GM18502 (cell line): Measurements from ENCODE around the gene WDR3.
"Not testable (repeated sequence)": the region's sequence is repeated elsewhere in the genome, so short reads cannot be mapped to it uniquely, and the experiment has no call there.

Experiments used
- ATAC-seq: cut with Tn5 transposase; IDR thresholded peaks from one replicate; pipeline ENCODE4 v1.9.1; 2021; ENCODE audit warnings: mild to moderate bottlenecking; ENCODE audit not compliant: unreplicated experiment, poor library complexity

WDR3 gene

DNA sequence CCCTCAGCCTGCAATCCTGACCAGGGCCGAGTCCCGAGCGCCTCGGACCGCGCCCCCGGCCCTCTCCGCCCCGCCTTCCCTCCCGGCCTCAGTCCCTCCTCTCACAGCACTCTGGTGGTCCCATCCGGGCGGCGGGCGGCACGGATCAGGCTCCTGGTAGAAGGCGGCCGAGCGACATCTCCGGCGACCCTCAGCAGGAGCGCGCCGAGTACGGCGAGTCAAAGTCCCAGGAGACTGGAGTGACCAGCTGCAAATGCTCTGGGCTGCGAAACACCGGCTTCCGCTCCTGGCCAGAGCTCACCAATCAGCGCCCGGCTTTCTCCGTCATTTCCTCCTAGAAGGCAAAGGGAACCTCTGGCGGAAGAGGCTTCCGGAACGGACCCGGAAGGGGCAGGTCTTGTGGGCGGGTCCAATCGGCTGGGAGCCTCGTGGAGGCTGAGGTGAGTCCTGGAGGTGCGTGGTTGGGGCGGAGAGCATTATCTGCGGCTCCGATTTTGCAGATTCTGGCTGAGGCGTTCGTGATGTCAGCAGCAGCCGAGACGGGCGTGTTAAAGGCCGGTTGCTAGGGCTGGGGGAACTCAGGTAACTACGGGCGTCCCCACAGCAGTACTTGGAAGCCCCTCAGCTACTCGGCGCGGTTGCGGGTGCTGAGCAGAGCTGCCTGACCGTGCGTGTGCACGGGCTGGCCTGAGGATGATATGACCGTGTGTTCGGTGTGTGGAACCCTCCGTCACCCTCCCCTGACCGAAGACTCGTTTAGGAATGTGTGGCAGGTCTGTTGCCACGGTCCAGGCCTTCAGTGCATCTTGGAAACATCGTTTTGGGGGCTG is at the start of gene WDR3, which contains the start of gene GDAP2:
TSS of gene WDR3 (plus strand) at position 397 of the 830 bp plus-strand sequence. CDS start 3,581 bp downstream, outside the sequence.
TSS of gene GDAP2 (minus strand) at position 279 of the 830 bp plus-strand sequence. CDS start 9,264 bp downstream, outside the sequence.
- ATAC-seq, result peak; percentile 94

DNA sequence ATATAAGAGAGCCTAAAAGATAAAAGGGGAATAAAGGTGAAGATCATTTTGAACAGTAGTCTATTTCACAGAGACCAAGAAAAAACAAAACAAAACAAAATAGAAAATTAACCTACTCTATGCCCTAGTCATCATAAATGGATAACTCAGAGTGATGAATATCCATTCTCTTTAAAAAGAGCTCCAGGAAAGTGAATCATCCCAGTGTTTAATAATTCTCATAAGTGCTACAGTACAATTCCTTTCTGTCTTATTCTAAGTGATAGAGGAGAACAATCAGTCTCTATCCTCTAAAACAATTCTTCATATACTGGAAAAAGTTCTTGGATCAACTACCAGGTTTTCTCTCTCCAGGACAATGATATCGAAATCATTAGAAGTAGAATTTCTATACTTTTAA is 45.9 kb upstream of the WDR3 start:
- ATAC-seq, result no peak

DNA sequence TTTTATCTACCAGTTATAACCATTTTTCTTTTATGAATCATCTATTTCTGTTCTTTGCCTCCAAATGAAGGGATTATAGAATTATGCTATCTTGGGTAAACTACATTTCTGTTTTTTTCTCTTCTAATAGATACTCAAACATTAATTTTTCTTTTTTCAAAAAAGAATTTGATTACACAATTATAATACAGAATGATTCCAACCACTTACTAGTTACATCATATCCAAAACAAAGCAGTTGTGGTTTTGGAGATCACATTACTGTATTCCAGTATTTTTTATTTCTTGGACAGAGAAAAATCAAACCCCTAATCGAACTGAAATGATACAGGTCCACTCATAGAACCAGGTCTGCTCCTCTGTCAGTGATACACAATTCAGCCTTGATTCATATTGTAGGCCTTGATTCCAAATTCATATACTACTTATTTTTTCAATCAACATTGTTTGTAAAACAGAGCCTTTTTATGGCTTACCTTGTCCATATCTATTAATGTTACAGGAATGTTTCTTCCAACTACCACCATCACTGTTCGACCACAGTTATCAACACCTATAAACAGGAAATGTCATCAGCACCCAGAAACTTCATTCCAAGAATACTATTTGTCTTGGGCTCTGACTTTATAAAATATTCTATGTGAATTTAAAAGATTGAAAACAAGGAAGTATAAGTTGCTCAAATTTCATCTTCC is 43.3 kb upstream of the WDR3 start:
- ATAC-seq, result no peak

DNA sequence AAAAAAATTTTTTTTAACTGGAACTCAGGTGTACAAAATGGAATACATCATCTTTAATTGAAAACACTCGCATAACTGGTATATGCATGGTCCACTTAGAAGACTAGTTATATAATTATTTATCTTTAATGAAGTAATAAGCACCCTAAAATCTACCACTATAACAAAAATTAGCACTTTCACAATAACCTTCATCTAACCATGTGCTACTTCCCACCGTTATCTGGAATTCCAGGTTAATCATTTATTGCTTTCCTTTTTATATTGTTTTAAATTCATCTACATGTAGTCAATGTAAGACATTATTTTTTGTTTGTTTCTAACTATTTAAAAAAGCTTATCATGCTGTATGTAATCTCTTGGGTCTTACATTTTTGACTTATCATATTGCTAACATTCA is 39.1 kb upstream of the WDR3 start:
- ATAC-seq, result no peak

DNA sequence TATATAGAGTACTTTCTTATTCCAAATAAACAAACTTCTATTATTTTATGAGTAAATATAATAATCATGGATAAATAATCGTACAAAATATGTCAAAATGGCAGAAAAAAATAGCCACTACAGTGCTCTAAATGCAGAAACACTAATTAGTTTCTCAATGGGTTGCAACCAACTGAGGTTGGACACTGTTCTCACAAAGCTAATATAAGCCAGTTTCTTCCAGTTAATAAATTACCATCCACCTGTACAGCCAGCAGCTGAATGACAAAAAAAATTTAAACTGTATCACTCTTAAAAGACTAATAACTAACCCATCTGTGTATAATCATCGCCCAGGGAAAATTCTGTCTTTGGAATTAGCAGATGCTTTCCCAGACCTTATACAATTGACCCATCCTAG is 37.0 kb upstream of the WDR3 start:
- ATAC-seq, result no peak

DNA sequence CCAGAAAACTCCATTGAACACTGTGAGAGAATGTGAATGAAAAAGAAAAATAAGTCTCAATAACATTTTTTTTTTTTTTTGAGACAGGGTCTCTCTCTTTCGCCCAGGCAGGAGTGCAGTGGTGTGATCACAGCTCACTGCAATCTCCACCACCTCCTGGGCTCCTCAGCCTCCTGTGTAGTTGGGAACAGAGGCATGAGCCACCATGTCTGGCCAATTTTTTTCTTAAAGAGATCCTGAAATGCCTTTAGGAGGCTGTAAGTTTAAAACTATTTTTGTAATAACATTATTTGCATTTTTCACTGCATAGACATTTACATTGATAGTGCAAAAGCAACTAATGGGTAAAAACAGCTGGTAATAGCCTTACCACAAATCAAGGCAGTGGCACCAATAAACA is 35.5 kb upstream of the WDR3 start:
- no peak for ATAC-seq

DNA sequence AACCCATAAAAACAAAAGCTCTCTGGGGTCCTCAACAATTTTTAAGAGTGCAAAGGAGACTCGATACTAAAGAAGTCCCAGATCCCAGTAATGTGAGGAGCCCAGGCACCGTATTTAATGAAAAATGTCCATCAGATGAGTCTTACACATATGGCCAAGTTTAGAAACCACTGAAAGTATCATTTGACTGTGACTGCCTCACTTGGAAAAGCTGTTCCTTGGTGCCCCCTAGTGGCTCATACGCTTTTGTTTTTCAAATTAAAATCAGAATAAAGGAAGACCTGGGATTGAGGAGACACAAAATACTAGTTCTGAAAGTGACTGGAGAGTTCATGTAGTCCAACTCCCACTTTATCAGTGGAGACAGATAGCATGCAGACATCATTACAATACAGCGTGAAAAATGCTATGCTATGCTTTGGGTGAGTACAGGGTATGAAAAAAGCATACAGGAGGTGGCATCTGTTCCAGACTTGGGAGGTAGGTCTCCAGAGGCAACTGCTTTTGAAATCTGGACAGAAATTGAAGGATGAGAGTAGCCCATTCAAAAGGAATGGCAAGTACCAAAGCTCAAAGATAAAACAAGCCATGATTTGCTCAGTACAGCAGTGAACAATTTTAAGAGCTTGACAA is 33.9 kb upstream of the WDR3 start:
- ATAC-seq, result peak; percentile 91

DNA sequence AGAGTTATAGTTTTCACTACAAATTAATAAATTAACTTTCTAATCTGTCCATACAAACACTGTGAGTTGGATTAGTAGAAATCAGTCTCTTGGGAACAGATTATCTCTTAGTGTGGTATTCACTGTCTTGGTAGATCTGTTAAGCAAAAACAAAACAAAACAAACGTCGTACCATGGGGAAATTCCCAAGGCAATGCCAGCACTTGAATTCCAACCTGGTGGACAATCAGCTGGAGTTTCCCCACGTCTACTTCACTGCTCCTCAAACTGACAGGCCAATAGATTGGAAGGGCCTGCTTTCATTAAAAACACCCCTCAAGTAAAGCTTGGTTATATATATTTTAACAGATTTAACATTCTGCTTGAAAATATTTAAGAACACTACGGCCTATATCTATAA is 32.0 kb upstream of the WDR3 start:
- no peak for ATAC-seq

DNA sequence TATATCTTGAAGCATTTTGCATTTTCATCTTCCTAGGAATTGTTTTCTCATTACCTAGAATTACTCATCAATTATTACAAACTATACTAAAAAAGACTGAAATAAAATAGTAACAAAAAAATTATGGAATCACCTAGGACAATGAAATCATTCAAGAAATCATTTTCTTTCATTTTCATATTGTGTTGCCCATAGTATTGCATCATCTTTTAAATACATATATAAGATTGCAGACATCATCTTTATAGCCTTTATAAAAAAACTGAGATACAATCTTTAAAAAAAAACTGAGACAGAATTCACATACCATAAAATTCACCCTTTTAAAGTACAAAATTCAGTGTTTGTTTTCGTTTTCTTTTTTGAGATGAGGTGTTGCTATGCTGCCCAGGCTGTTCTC is 29.7 kb upstream of the WDR3 start:
- ATAC-seq, result no peak

DNA sequence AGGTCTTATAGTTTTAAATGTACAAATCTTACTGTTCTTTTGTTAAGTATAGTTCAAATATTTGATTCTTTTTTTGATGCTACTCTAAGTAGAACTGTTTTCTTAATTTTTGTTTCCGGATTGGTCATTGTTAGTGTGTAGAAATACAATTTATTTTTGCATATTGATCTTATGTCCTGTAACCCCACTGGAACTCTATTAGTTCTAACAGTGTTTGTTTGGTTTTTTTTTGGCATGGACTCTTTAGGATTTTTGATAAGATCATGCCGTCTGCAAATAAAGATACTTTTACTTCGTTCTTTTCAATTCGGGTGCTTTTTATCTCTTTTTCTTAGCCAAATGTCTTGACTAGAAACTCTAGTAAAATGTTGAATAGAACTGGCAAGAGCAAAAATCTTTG is 26.6 kb upstream of the WDR3 start:
- ATAC-seq, result no peak

DNA sequence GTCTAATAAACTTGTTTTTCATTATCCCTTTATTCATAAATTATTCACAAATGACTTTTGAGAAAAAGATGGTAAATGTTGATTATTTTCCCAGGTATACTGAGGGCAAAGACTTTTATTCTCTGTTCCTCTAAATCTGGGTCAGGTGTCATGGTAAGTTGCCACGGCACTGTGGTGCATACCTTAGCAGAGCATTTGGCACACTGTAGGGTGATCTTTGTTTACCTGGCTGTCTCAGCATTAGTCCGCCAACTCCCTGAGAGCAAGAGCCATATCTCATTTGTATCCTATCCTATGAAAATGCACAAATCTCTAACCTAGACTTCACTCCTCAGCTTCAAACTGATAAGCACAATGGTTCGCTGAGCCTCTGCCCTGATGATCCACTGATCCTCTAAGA is 25.1 kb upstream of the WDR3 start:
- no peak for ATAC-seq

DNA sequence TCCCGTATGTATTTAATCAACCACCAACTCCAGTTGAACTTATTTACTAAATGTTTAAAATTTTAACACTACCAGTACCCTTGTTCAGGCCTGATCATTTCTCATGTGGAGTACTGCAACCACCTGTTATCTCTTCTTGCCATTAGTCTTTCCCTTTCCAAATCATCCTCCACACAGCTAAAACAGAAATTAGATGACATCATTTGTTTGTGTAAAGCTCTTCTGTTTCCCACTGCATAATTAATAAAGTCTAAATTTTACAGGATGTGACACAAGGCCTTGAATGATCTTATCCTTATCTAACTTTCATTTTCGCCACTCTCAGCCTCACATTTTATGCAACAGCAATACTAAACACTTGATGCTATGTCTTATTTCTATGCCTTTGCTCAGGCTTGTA is 24.5 kb upstream of the WDR3 start:
- no peak for ATAC-seq

DNA sequence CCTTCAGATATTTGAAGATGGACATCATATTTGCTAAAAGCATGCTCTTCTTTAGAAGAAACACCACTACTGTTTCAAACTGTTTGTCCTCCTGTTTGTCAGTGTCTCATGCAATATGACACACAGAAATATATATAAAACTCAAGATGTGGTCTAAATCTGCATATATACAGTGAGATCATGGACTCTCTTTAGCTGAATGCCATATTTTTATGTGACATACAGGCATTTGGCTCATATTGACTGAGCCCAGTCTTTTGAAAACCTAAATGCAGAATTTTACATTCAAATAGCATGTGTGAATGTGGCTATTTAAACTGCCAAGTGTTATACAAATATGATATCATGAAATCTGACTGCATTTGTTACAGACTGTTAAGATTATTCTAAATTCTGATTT is 18.5 kb upstream of the WDR3 start:
- ATAC-seq, result no peak

DNA sequence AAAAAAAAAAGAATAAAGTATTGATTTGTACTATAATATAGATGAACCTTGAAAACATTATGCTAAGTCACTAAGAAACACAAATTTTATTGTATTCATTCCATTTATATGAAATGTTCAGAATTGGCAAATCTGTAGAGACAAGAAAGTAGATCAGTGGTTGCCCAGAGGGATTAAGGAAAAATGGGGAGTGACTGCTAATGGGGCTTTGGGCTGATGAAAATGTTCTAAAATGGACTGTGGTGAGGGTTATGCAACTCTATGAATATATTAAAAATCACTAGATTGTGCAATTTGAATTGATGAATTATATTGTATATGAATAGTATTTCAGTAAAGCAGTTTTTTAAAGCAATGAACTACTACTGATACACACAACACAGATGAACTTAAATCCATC is 10.2 kb upstream of the WDR3 start:
- ATAC-seq, result no peak

DNA sequence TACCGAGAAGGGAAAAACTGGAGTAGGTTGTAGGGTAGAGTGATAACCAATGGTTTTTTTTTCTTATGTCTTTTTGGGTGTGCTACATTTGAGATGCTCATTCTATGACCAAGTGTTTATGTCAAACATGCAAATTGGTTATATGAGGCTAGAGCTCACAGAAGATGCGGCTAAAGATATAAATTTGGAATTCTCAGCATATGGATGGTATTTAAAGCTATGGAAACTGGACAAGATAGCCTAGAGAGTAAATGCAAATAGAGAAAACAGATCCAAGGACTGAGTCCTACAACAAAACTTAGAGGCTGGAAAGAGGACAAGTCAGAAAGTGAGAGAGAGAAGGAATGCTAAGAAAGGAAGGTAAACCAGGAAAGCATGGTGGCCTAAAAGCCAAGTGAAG is 7.5 kb upstream of the WDR3 start:
- no peak for ATAC-seq

DNA sequence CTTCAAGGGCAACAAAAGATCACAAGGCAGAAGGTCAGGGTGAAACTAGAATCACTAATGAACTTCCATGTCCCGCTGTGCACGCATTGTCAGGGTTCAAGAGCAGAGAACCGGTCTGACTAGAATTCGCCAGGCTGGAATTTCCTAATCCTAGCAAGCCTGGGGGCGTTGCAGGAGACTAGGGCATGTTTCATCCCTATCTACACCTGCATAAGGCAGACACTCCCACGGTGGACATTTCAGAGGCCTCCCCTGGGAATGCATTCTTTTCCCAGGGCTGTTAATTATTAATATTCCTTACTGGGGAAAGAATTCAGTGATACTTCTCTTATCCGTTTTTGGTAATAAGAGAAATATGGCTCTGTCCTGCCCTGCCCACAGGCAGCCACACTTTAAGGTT is 6.8 kb upstream of the WDR3 start:
- not testable (repeated sequence) for ATAC-seq

DNA sequence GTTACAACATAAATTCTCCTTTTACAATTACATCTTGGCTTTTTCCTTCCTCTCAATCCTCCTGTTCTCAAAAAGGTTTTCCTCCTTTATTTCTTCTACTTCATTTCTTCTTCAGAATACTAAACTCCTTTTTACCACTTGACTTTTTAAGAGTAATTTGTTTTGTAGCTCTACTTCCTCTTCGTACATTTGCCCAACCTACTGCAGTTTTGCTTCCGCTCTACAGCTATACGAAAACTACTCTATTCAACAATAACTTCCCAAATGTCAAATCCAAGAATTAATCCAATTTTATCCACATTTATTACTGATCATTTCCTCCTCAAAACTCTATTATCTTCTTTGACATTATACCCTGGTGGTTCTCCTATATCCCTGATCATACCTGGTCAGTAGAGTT is 3.6 kb upstream of the WDR3 start:
- ATAC-seq, result no peak

DNA sequence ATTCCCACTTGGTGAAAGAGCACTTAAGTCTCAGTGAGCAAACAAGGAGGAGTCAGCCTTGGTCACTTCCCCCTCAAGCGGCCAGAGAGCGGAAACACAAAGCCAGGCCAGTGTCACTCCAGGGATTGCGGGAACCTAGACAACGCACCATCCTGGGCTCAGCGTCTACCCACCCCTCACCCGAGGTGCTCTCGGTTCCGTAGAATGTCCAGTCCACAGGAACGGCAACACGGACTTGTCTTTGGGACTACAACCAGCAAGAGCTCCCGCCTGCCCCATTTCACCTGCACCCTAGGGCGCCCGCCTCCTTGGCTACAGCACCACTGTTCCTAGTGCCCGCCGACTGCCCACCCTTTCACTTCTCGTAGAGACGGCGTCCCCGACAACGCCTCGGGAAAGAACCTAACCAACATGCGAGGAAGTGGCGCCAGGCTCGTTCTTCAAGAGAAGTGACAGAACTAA is 627 bp upstream of the WDR3 start:
- ATAC-seq, result peak; percentile 37

DNA sequence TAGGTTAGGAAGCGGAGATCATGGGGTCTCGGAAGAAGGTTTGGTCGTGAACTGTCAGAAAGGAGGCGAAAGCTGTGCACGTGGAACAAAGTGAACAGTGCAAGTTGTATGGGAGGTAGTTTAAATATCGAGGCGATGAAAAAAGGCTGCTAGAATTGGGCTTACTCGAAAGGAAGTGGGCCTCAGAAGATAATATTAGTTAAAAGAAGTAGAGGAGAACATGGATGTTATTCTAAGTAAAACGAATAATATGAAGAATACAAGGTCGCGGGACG is 571 bp downstream of the WDR3 start:
- ATAC-seq, result peak; percentile 2

DNA sequence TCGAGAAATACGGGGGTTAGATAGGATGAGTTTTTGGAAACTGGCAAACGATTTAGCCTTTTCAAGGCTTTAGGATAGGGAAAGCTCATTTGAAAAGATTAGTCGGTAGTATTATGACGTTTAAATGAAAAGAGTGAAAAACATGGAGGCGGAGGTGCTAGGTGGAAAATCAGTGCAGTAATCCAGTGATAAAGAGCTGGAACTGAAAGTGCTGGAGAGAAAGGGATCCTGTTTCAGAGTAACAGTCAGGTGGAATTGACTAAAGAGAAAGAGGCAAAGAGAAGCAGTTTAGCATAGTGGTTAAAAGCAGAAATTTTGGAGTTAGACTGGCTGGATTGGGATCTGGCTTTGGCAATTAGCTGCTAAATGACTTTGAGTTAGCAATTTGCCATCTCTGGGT is 945 bp downstream of the WDR3 start:
- ATAC-seq, result no peak

DNA sequence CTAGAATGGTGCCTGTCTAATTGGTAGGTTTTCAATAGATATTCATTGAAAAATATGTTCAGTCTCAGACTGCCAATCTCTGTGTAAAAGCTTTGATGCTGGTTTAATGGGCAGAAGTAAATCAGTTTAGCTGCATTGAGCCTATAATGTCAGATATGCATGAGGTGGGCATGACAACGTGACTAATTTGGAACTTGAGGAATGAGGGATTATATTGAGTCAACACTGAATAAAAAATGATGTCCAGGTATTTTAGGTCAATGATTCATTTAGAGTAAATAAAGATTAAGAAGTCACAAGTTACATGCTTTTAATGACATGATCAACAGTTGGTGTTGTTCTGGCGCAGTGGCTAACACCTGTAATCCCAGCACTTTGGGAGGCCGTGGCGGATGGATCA is 3.0 kb downstream of the WDR3 start:
- no peak for ATAC-seq
